ENCODE data around the gene MYO3A. TPM values are rescaled to one million over a fixed set of nuclear protein-coding genes. Genes with fewer than 3 reads are reported as not detected.

Gene MYO3A
- total RNA-seq, 1 experiment from 2014 or later = 0.14 TPM

DNA sequence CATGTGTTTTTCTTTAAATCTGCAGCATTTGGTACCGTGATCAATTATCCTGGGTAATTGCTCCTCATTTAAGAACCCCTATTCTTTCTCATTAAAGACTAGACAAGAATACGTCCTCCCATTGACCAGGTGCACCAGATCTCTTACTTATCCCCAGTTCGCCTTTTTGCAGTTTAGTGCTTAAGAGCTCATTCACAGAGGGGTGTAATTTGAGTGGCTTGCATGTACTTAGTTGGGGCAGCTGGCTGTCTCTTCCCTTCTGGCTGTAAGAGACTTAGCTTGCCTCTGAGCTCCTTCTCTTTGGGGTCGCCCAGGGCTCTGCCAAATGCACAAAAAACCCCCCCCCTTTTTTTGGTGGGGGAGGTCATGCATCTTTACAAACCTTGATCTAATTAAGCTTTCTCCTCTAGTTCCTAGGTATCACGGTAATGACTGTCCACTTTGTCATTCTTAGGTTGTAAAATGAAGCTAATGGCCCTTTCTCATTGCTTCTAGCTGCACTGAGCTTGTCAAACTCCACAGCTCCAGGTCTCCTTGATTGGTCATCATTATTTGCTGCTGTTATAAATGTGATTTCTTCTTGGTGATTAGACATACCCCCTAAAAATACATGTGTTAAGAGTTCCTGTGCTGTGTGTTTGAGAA is 308.8 kb downstream of the MYO3A start:
- H3K27me3 Mint-ChIP-seq (ENCODE audit: unreplicated experiment) = peaks cover 55% of the 10 kb centered on the region
- no TSS peak for BruUV-seq (replicated peaks)
- CTCF ChIA-PET = interaction anchor here (0.7 kb wide), 1 partner anchor 1495 kb away, joined by 3 read pairs; no protein-coding TSS in a partner anchor
- no peak overlapping the region for H3K4me3 Mint-ChIP-seq (ENCODE audit: low read depth, unreplicated experiment)
- H3K4me1 Mint-ChIP-seq (ENCODE audit: low read depth, unreplicated experiment) = no peaks in the 10 kb centered on the region
- intact Hi-C loops (cut with micrococcal nuclease; ENCODE audit: unreplicated experiment) = no loop called here
- no peak for DNase-seq
- no peaks in the 10 kb centered on the region for H3K9me3 Mint-ChIP-seq (ENCODE audit: low read depth, unreplicated experiment)
- TF ChIP-seq, protein P1, sequence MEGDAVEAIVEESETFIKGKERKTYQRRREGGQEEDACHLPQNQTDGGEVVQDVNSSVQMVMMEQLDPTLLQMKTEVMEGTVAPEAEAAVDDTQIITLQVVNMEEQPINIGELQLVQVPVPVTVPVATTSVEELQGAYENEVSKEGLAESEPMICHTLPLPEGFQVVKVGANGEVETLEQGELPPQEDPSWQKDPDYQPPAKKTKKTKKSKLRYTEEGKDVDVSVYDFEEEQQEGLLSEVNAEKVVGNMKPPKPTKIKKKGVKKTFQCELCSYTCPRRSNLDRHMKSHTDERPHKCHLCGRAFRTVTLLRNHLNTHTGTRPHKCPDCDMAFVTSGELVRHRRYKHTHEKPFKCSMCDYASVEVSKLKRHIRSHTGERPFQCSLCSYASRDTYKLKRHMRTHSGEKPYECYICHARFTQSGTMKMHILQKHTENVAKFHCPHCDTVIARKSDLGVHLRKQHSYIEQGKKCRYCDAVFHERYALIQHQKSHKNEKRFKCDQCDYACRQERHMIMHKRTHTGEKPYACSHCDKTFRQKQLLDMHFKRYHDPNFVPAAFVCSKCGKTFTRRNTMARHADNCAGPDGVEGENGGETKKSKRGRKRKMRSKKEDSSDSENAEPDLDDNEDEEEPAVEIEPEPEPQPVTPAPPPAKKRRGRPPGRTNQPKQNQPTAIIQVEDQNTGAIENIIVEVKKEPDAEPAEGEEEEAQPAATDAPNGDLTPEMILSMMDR (IDR thresholded peaks at IDR 0.05; ENCODE audit: unreplicated experiment) = no peak
- H3K36me3 Mint-ChIP-seq (ENCODE audit: insufficient read depth, unreplicated experiment) = no peaks in the 10 kb centered on the region
- no peak overlapping the region for H3K27ac Mint-ChIP-seq (ENCODE audit: unreplicated experiment)

GRCh38 chr10:26243351-26243720 is 309.3 kb downstream of the MYO3A start:
- Mint-ChIP-seq H3K4me3 (ENCODE audit: low read depth, unreplicated experiment) (no peak overlapping the region), H3K4me1 (ENCODE audit: low read depth, unreplicated experiment) (no peaks in the 10 kb centered on the region), H3K9me3 (ENCODE audit: low read depth, unreplicated experiment) (no peaks in the 10 kb centered on the region), H3K27ac (ENCODE audit: unreplicated experiment) (no peak overlapping the region), H3K36me3 (ENCODE audit: insufficient read depth, unreplicated experiment) (no peaks in the 10 kb centered on the region), H3K27me3 (ENCODE audit: unreplicated experiment) (peaks cover 50% of the 10 kb centered on the region)
- CTCF ChIA-PET = interaction anchor here (0.7 kb wide), 1 partner anchor 1495 kb away, joined by 3 read pairs; no protein-coding TSS in a partner anchor
- DNase-seq = no peak
- no TSS peak for BruUV-seq (replicated peaks)
- TF ChIP-seq, protein P1 (IDR thresholded peaks at IDR 0.05; ENCODE audit: unreplicated experiment) = no peak
- intact Hi-C loops (cut with micrococcal nuclease; ENCODE audit: unreplicated experiment) = no loop called here

GRCh38 chr10:26249681-26250080 is 315.7 kb downstream of the MYO3A start:
- BruUV-seq (replicated peaks) = no TSS peak
- no peak overlapping the region for H3K4me3 Mint-ChIP-seq (ENCODE audit: low read depth, unreplicated experiment)
- H3K36me3 Mint-ChIP-seq (ENCODE audit: insufficient read depth, unreplicated experiment) = no peaks in the 10 kb centered on the region
- intact Hi-C loops (cut with micrococcal nuclease; ENCODE audit: unreplicated experiment) = no loop called here
- H3K27ac Mint-ChIP-seq (ENCODE audit: unreplicated experiment) = no peak overlapping the region
- no peak for DNase-seq
- H3K9me3 Mint-ChIP-seq (ENCODE audit: low read depth, unreplicated experiment) = peaks cover 5% of the 10 kb centered on the region
- TF ChIP-seq, protein P1 (IDR thresholded peaks at IDR 0.05; ENCODE audit: unreplicated experiment) = no peak
- peaks cover 3% of the 10 kb centered on the region for H3K4me1 Mint-ChIP-seq (ENCODE audit: low read depth, unreplicated experiment)
- H3K27me3 Mint-ChIP-seq (ENCODE audit: unreplicated experiment) = peaks cover 19% of the 10 kb centered on the region
- CTCF ChIA-PET = no interaction called here

GRCh38 chr10:26251925-26252324 is 317.9 kb downstream of the MYO3A start:
- Mint-ChIP-seq H3K4me1 (ENCODE audit: low read depth, unreplicated experiment) (peaks cover 5% of the 10 kb centered on the region), H3K27me3 (ENCODE audit: unreplicated experiment) (peaks cover 40% of the 10 kb centered on the region), H3K36me3 (ENCODE audit: insufficient read depth, unreplicated experiment) (no peaks in the 10 kb centered on the region), H3K9me3 (ENCODE audit: low read depth, unreplicated experiment) (peaks cover 5% of the 10 kb centered on the region), H3K4me3 (ENCODE audit: low read depth, unreplicated experiment) (no peak overlapping the region), H3K27ac (ENCODE audit: unreplicated experiment) (no peak overlapping the region)
- no TSS peak for BruUV-seq (replicated peaks)
- intact Hi-C loops (cut with micrococcal nuclease; ENCODE audit: unreplicated experiment) = no loop called here
- TF ChIP-seq, protein P1 (IDR thresholded peaks at IDR 0.05; ENCODE audit: unreplicated experiment) = no peak
- CTCF ChIA-PET = no interaction called here
- no peak for DNase-seq

All from Calu3 (cell line).